Adrenal gland (tissue), 12 donors: ENCODE measurements around the gene SH3D19. TPM values are rescaled to one million over a fixed set of nuclear protein-coding genes. Genes with fewer than 3 reads are reported as not detected.
"Not testable (repeated sequence)": the region's sequence is repeated elsewhere in the genome, so short reads cannot be mapped to it uniquely, and the experiment has no call there.

ENCODE experiments used
- DNase-seq, 7 donors: peaks; one replicate each; pipeline ENCODE4 v3.0.0-alpha.2; 2019 to 2020
- H3K27ac ChIP-seq, 5 donors: fragments of 200-600 bp; sonication (generic) in 4 of 5; 1 replicate in 3 of 5; 2 replicates in 2 of 5; pipeline versions ENCODE4 v1.5.1 to v1.8.0; 2016 to 2020; ENCODE audit warnings: mild to moderate bottlenecking in 1 of 5
- H3K27me3 ChIP-seq: fragments of 200-600 bp; 2 replicates; pipeline ENCODE4 v1.8.0; 2021
- H3K36me3 ChIP-seq, 2 donors: fragments of 200-600 bp; replicated peaks in 1 of 2; 1 replicate in 1 of 2; 2 replicates in 1 of 2; pipeline versions ENCODE4 v1.5.1 to v1.8.0; 2018 to 2022
- H3K4me1 ChIP-seq, 2 donors: fragments of 200-600 bp; replicated peaks in 1 of 2; 1 replicate in 1 of 2; 2 replicates in 1 of 2; pipeline versions ENCODE4 v1.5.1 to v1.8.0; 2018 to 2021
- H3K4me3 ChIP-seq, 4 donors: fragments of 200-600 bp; sonication (generic) in 3 of 4; one replicate each; pipeline ENCODE4 v1.5.1; 2016 to 2018
- H3K9me3 ChIP-seq, 3 donors: fragments of 200-600 bp; sonication (generic) in 1 of 3; replicated peaks in 1 of 3; 1 replicate in 2 of 3; 2 replicates in 1 of 3; pipeline versions ENCODE4 v1.5.1 to v1.8.0; 2016 to 2021
- CTCF ChIP-seq, 6 experiments: fragments of 450-650 bp in 4 of 6; fragments of 200-600 bp in 2 of 6; sonication (generic) in 1 of 6; IDR thresholded peaks; 1 replicate in 5 of 6; 2 replicates in 1 of 6; pipeline versions ENCODE4 v1.5.1 to v1.8.0; 2016 to 2021; ENCODE audit warnings: antibody characterized with exemption in 6 of 6, mild to moderate bottlenecking in 2 of 6, moderate library complexity in 1 of 6
- POLR2A ChIP-seq, 2 donors: fragments of 450-650 bp; IDR thresholded peaks; one replicate each; pipeline ENCODE4 v1.6.1; 2017; ENCODE audit warnings: antibody characterized with exemption in 2 of 2, mild to moderate bottlenecking in 2 of 2, moderate library complexity in 1 of 2
- WGBS, 4 donors: extraction: QIAGEN DNeasy Blood & Tissue Kit in 2 of 4; methylation state at CpG; one replicate each; pipeline versions ENCODE4 v1.1.5 to v1.1.7; 2013 to 2017; 5-methylcytosine and 5-hydroxymethylcytosine counted together
- intact Hi-C, 2 donors: fragments of 100-400 bp; cut with DNase I; formaldehyde crosslinking; loops; one replicate each; pipeline versions ENCODE4 v1.14.1 to v1.15.0; 2022 to 2023
- polyA plus RNA-seq, 3 donors: library from polyadenylated mRNA; stranded (reverse); fragments of 200-250 nt in 2 of 3; fragments of 350-450 nt in 1 of 3; fragmentation: Illumina TruSeq in 1 of 3; extraction: RNeasy Lipid Tissue Mini Kit (QIAGEN cat#74804) in 1 of 3; gene quantifications; one replicate each; pipeline ENCODE4 v1.2.3, GENCODE V29; 2013 to 2014
- total RNA-seq, 9 donors: library from RNA; depleted of rRNA in 4 of 9; stranded (reverse); fragments of >200 nt in 4 of 9; fragments of 120-200 nt in 1 of 9; fragmentation: NEBNext Ultra II Directional in 1 of 9; extraction: Animal tissue kit (Norgen Biotek cat#: 25700) in 1 of 9; gene quantifications; one replicate each; pipeline versions ENCODE4 v1.1.0 to v1.2.4, GENCODE V29; 2013 to 2023
- donor health status: healthy with polysubstance abuse.
- donor health status: Bipolar disorder and iron deficiency.
- donor health status: DM: yes; HTN: yes; CAD: no.
- donor health status: DM: no; HTN: no; CAD: no.
- donor health status: DM: no; HTN: no; CAD: no.
- donor health status: DM: yes; HTN: yes; CAD: no.

Gene SH3D19
- total and polyA plus RNA-seq, 12 donors, result 16.6 to 117 (median 40.3) TPM

- Histone ChIP-seq H3K9me3 (no peaks in the 10 kb centered on the region), H3K36me3 (no peaks in the 10 kb centered on the region), H3K4me3 (no peak overlapping the region), H3K27ac (peak overlapping the region in 1 of 5 donors; percentile 25), H3K4me1 (peaks cover 14 to 40% of the 10 kb centered on the region in 2 donors), H3K27me3 (no peaks in the 10 kb centered on the region)
- no peak for DNase-seq
- TF ChIP-seq CTCF (IDR thresholded peaks at IDR 0.05), result no peak
- TF ChIP-seq POLR2A (IDR thresholded peaks at IDR 0.05), result no peak
- intact Hi-C loops, result no loop called here
Observed at GRCh38 chr4:151322570-151322969, 2.8 kb downstream of the SH3D19 start.

GRCh38 chr4:151322161-151322560 lies 3.2 kb downstream of the SH3D19 start:
- Histone ChIP-seq H3K27ac (peak overlapping the region in 1 of 5 donors; percentile 4), H3K4me1 (peaks cover 14 to 40% of the 10 kb centered on the region in 2 donors)
- H3K9me3 ChIP-seq, H3K27me3 ChIP-seq, intact Hi-C loops, H3K4me3 ChIP-seq, H3K36me3 ChIP-seq: not testable (repeated sequence)
- WGBS, 4 donors, result 53 to 72% (median 58%) methylated on average over 4 of the region's 4 CpGs
- peak in 3 of 7 donors; percentile 24 to 34 (median 32) for DNase-seq

- no peaks in the 10 kb centered on the region for H3K36me3 ChIP-seq
- no peaks in the 10 kb centered on the region for H3K9me3 ChIP-seq
- DNase-seq, result no peak
- H3K27ac ChIP-seq, result peak overlapping the region in 1 of 5 donors; percentile 4
- intact Hi-C loops, result no loop called here
- H3K4me3 ChIP-seq, result no peak overlapping the region
- 58 to 78% (median 60%) methylated on average over 1 of the region's 1 CpG for WGBS, 4 donors
- TF ChIP-seq POLR2A (IDR thresholded peaks at IDR 0.05) (no peak), CTCF (IDR thresholded peaks at IDR 0.05) (no peak)
- no peaks in the 10 kb centered on the region for H3K27me3 ChIP-seq
- H3K4me1 ChIP-seq, result peaks cover 14 to 40% of the 10 kb centered on the region in 2 donors
Observed at GRCh38 chr4:151321586-151321985, 3.8 kb downstream of the SH3D19 start.

- no peak for DNase-seq
- Histone ChIP-seq H3K4me1 (peaks cover 14 to 53% of the 10 kb centered on the region in 2 donors), H3K4me3 (no peak overlapping the region), H3K9me3 (no peaks in the 10 kb centered on the region), H3K36me3 (no peaks in the 10 kb centered on the region), H3K27me3 (no peaks in the 10 kb centered on the region), H3K27ac (no peak overlapping the region)
- intact Hi-C loops, result no loop called here
- 85 to 100% (median 97%) methylated on average over 1 of the region's 1 CpG for WGBS, 4 donors
- TF ChIP-seq POLR2A (IDR thresholded peaks at IDR 0.05) (no peak), CTCF (IDR thresholded peaks at IDR 0.05) (no peak)
Observed at GRCh38 chr4:151319490-151319889, 5.9 kb downstream of the SH3D19 start.

GRCh38 chr4:151318307-151319006 lies 6.9 kb downstream of the SH3D19 start:
- DNase-seq, result peak in 5 of 7 donors; percentile 18 to 63 (median 40)
- Histone ChIP-seq H3K27ac (no peak overlapping the region), H3K4me1 (peaks cover 9 to 48% of the 10 kb centered on the region in 2 donors), H3K4me3 (no peak overlapping the region), H3K9me3 (no peaks in the 10 kb centered on the region), H3K36me3 (no peaks in the 10 kb centered on the region), H3K27me3 (no peaks in the 10 kb centered on the region)
- WGBS, 4 donors, result 43 to 58% (median 50%) methylated on average over 1 of the region's 1 CpG
- intact Hi-C loops, result no loop called here
- TF ChIP-seq CTCF (IDR thresholded peaks at IDR 0.05), result no peak
- TF ChIP-seq POLR2A (IDR thresholded peaks at IDR 0.05), result no peak
